SK-N-SH (cell line): ENCODE results near the gene USP15. TPM values are rescaled to one million over a fixed set of nuclear protein-coding genes. Genes with fewer than 3 reads are reported as not detected.

Experiments
- CTCF ChIA-PET: fragments of 300-600, 350-600 bp; formaldehyde crosslinking; extraction: SDS; loops from one replicate; lab custom pipeline; 2021; lab: Yijun Ruan, JAX
- POLR2A ChIA-PET: fragments of 350-600 bp; sonication (Branson Sonifier 250); formaldehyde crosslinking; extraction: SDS; loops from one replicate; lab custom pipeline; 2020; ENCODE audit warnings: antibody characterized with exemption, inconsistent platforms; lab: Yijun Ruan, JAX
- DNase-seq: peaks from one replicate; pipeline ENCODE4 v3.0.0; 2012
- H2AFZ ChIP-seq: fragments of 200-600 bp; sonication (generic); 2 replicates; pipeline ENCODE4 v1.8.1; 2016; ENCODE audit warnings: antibody characterized with exemption, mild to moderate bottlenecking, low read depth
- H3F3A ChIP-seq: fragments of 200-600 bp; sonication (generic); replicated peaks from 2 replicates; pipeline ENCODE3; 2016; ENCODE audit warnings: antibody characterized with exemption, mild to moderate bottlenecking; ENCODE audit not compliant: insufficient read depth
- H3K27ac ChIP-seq, 2 experiments: fragments of 200-500 bp in 1 of 2; fragments of 200-600 bp in 1 of 2; sonication (Bioruptor generic) in 1 of 2; sonication (generic), shearing (Covaris generic) in 1 of 2; 2 replicates each; pipeline versions ENCODE4 v1.5.1 to v1.6.1; 2014 to 2016; ENCODE audit warnings: low read depth in 2 of 2, inconsistent platforms in 1 of 2, low read length in 1 of 2, mild to moderate bottlenecking in 1 of 2, mixed read lengths in 1 of 2
- H3K27me3 ChIP-seq: fragments of 200-600 bp; sonication (generic), shearing (Covaris generic); 2 replicates; pipeline ENCODE4 v1.6.1; 2016; ENCODE audit warnings: mixed run types; ENCODE audit not compliant: insufficient read depth
- H3K36me3 ChIP-seq, 2 experiments: fragments of 200-500 bp in 1 of 2; fragments of 200-600 bp in 1 of 2; sonication (Bioruptor generic) in 1 of 2; sonication (generic) in 1 of 2; replicated peaks in 1 of 2; 2 replicates each; pipeline versions ENCODE3 to v1.5.1; 2014 to 2016; ENCODE audit warnings: low read length in 1 of 2, mild to moderate bottlenecking in 1 of 2; ENCODE audit not compliant: insufficient read depth in 2 of 2, control insufficient read depth in 1 of 2
- H3K4me1 ChIP-seq, 2 experiments: fragments of 200-500 bp in 1 of 2; fragments of 200-600 bp in 1 of 2; sonication (Bioruptor generic) in 1 of 2; sonication (generic), shearing (Covaris generic) in 1 of 2; 2 replicates each; pipeline versions ENCODE4 v1.5.1 to v1.6.1; 2014 to 2016; ENCODE audit warnings: low read depth in 1 of 2, low read length in 1 of 2, mixed run types in 1 of 2; ENCODE audit not compliant: insufficient read depth in 2 of 2, control insufficient read depth in 1 of 2
- H3K4me2 ChIP-seq: fragments of 200-600 bp; sonication (generic), shearing (Covaris generic); 2 replicates; pipeline ENCODE4 v1.6.1; 2017; ENCODE audit warnings: mixed run types
- H3K4me3 ChIP-seq, 2 experiments: fragments of 200-500 bp in 1 of 2; fragments of 200-600 bp in 1 of 2; sonication (Bioruptor generic) in 1 of 2; sonication (generic), shearing (Covaris generic) in 1 of 2; 2 replicates each; pipeline versions ENCODE4 v1.5.1 to v1.8.1; 2014 to 2016; ENCODE audit warnings: low read depth in 2 of 2, inconsistent platforms in 1 of 2, low read length in 1 of 2, mild to moderate bottlenecking in 1 of 2, mixed read lengths in 1 of 2, moderate library complexity in 1 of 2
- H3K79me2 ChIP-seq: fragments of 200-600 bp; sonication (generic); 2 replicates; pipeline ENCODE4 v1.8.1; 2017; ENCODE audit warnings: mild to moderate bottlenecking; ENCODE audit not compliant: insufficient read depth
- H3K9ac ChIP-seq: fragments of 200-600 bp; sonication (generic); 2 replicates; pipeline ENCODE4 v1.6.1; 2017; ENCODE audit warnings: mixed run types
- H3K9me2 ChIP-seq: fragments of 200-600 bp; sonication (generic); 2 replicates; pipeline ENCODE4 v1.6.1; 2017; ENCODE audit warnings: mixed run types
- H3K9me3 ChIP-seq: fragments of 200-600 bp; sonication (generic); 2 replicates; pipeline ENCODE4 v1.6.1; 2017; ENCODE audit warnings: mixed run types, mild to moderate bottlenecking, moderate library complexity
- H4K20me1 ChIP-seq: fragments of 200-600 bp; sonication (generic); 2 replicates; pipeline ENCODE4 v1.6.1; 2017; ENCODE audit warnings: mild to moderate bottlenecking, mixed run types; ENCODE audit not compliant: insufficient read depth
- CHD2 ChIP-seq: fragments of 150-350 bp; IDR thresholded peaks from 2 replicates; pipeline ENCODE4 v1.6.1; 2018; ENCODE audit warnings: low read length; ENCODE audit not compliant: partially characterized antibody
- ELF1 ChIP-seq: IDR thresholded peaks from 2 replicates; pipeline ENCODE4 v1.4.0; 2012
- EP300 ChIP-seq, 2 experiments: IDR thresholded peaks; 2 replicates each; pipeline versions ENCODE4 v1.4.0 to v1.6.1; 2012; ENCODE audit warnings: borderline replicate concordance in 1 of 2, low read depth in 1 of 2, low read length in 1 of 2
- FOSL2 ChIP-seq: IDR thresholded peaks from 2 replicates; pipeline ENCODE4 v1.4.0; 2012; ENCODE audit warnings: low read depth, mild to moderate bottlenecking, moderate library complexity, borderline replicate concordance
- FOXJ3 ChIP-seq: sonication (generic); formaldehyde crosslinking; IDR thresholded peaks from 2 replicates; pipeline ENCODE4 v1.5.1; 2020; ENCODE audit warnings: mild to moderate bottlenecking, missing genetic modification reagents
- FOXM1 ChIP-seq: IDR thresholded peaks from 2 replicates; pipeline ENCODE4 v1.4.0; 2012; ENCODE audit warnings: low read depth, mild to moderate bottlenecking
- GABPA ChIP-seq: IDR thresholded peaks from 2 replicates; pipeline ENCODE4 v1.4.0; 2012; ENCODE audit warnings: low read depth, mild to moderate bottlenecking
- GATA2 ChIP-seq: sonication (generic); formaldehyde crosslinking; IDR thresholded peaks from 2 replicates; pipeline ENCODE4 v1.5.0; 2020; ENCODE audit warnings: mild to moderate bottlenecking, missing genetic modification reagents
- MEF2A ChIP-seq: IDR thresholded peaks from 2 replicates; pipeline ENCODE4 v1.4.0; 2012; ENCODE audit warnings: low read depth, borderline replicate concordance
- MXI1 ChIP-seq: IDR thresholded peaks from 2 replicates; pipeline ENCODE4 v1.6.1; 2012; ENCODE audit warnings: mild to moderate bottlenecking, low read depth, low read length, improper control_type of control experiment
- PBX3 ChIP-seq: IDR thresholded peaks from 2 replicates; pipeline ENCODE4; 2012
- POLR2AphosphoS5 ChIP-seq: IDR thresholded peaks from 2 replicates; pipeline ENCODE4 v1.6.1; 2012; ENCODE audit warnings: low read depth, low read length
- RCOR1 ChIP-seq: fragments of 150-350 bp; IDR thresholded peaks from 2 replicates; pipeline ENCODE4 v1.6.1; 2017; ENCODE audit warnings: antibody characterized with exemption, low read length
- RFX5 ChIP-seq: IDR thresholded peaks from 2 replicates; pipeline ENCODE4 v1.6.1; 2012; ENCODE audit warnings: mild to moderate bottlenecking, improper control_type of control experiment, low read length
- RXRA ChIP-seq: IDR thresholded peaks from 2 replicates; pipeline ENCODE4 v1.4.0; 2012; ENCODE audit warnings: low read depth, mild to moderate bottlenecking, borderline replicate concordance
- SIN3A ChIP-seq: IDR thresholded peaks from 2 replicates; pipeline ENCODE4 v1.6.1; 2012; ENCODE audit warnings: low read depth, mild to moderate bottlenecking, low read length, moderate library complexity, borderline replicate concordance
- TCF12 ChIP-seq: IDR thresholded peaks from 2 replicates; pipeline ENCODE4 v1.4.0; 2012
- USF2 ChIP-seq: fragments of 150-350 bp; IDR thresholded peaks from 2 replicates; pipeline ENCODE4 v1.6.1; 2017; ENCODE audit warnings: antibody characterized with exemption, low read length, low read depth, borderline replicate concordance
- YY1 ChIP-seq: IDR thresholded peaks from 2 replicates; pipeline ENCODE4 v1.4.0; 2012; ENCODE audit warnings: low read depth, mild to moderate bottlenecking
- WGBS: methylation state at CpG from one replicate; pipeline ENCODE4 v1.1.6; 2017; ENCODE audit warnings: low lambda C conversion rate; 5-methylcytosine and 5-hydroxymethylcytosine counted together
- polyA plus RNA-seq, 3 experiments: library from polyadenylated mRNA; depleted of rRNA; stranded (reverse); fragments of >200 nt; gene quantifications; 2 replicates each; pipeline ENCODE4 v1.2.3, GENCODE V29; 2012
- TF ChIP-seq, protein P1 (sequence below): IDR thresholded peaks from 2 replicates; pipeline ENCODE4 v1.4.0; 2012; ENCODE audit warnings: low read depth
- TF ChIP-seq, protein P2 (sequence below): IDR thresholded peaks from 2 replicates; pipeline ENCODE4 v1.6.1; 2012; ENCODE audit warnings: mild to moderate bottlenecking, low read depth, low read length, moderate library complexity
- TF ChIP-seq, protein P3 (sequence below): fragments of 200-600 bp; sonication (generic); IDR thresholded peaks from 2 replicates; pipeline ENCODE4 v1.6.1; 2017; ENCODE audit warnings: antibody characterized with exemption, mild to moderate bottlenecking, moderate library complexity

USP15 gene
- polyA plus RNA-seq, 1 of the 3 experiments (the other 2 are of a cell fraction), result 13.2 TPM

DNA sequence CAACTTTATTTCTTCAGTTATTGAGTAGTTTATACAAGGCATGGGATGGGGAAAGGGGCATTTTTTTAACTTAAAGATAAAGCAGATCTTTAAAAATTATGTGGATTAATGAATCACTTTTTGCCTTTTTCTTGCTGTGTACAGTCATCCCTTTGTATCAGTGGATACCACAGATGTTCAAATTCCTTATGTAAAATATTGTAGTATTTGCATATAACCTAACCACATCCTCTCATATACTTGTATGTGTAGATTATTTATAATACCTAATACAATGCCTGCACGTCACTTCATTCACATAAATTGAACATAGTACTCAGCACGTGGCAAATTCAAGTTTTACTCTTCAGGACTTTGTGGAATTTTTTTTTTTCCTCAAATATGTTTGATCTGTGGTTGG, 139.9 kb downstream of the USP15 start:
- no peaks in the 10 kb centered on the region for H3K27me3 ChIP-seq
- H3F3A ChIP-seq, result peaks cover 3% of the 10 kb centered on the region
- ChIA-PET CTCF (no interaction called here), POLR2A (no interaction called here)
- WGBS, result 90% methylated on average over 2 of the region's 2 CpGs
- H3K4me1 ChIP-seq, result no peaks in the 10 kb centered on the region; a peak in 1 of 4 replicates
- H3K4me3 ChIP-seq, result no peak overlapping the region
- no peaks in the 10 kb centered on the region for H3K79me2 ChIP-seq
- H3K27ac ChIP-seq, result no peak overlapping the region
- no peaks in the 10 kb centered on the region for H3K9me3 ChIP-seq
- H4K20me1 ChIP-seq, result no peaks in the 10 kb centered on the region
- H3K36me3 ChIP-seq, result peaks cover 56 to 67% of the 10 kb centered on the region in 2 experiments
- H2AFZ ChIP-seq, result no peak overlapping the region
- H3K4me2 ChIP-seq, result no peak overlapping the region
- H3K9me2 ChIP-seq, result no peaks in the 10 kb centered on the region
- no peak overlapping the region for H3K9ac ChIP-seq
- TF ChIP-seq RCOR1 (no peak), RXRA (no peak), CHD2 (no peak), SIN3A (no peak), MXI1 (no peak), USF2 (no peak), EP300 (IDR thresholded peaks at IDR 0.05; ENCODE audit: borderline replicate concordance in 1 of 2, low read depth in 1 of 2, low read length in 1 of 2) (no peak)
- no peak for DNase-seq

DNA sequence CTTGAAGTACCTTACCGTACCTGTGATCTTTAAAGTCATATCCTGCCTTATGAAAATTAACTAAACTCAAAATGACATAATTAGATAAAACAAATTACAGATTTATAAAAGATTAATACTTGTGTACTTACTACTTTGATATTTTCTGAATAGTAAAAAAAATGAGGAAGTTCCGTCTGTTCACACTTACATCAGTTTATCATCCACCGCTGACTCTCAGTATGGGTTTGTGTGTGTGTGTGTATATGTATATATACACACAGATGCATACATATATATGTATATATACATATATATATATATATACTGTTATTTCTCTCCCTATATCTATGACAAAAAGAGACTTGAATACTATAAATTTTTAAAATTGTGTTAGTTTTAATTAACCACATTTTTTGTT, 141.4 kb downstream of the USP15 start:
- CTCF ChIA-PET, result no interaction called here
- Histone ChIP-seq H2AFZ (no peak overlapping the region), H3K79me2 (no peaks in the 10 kb centered on the region), H3K9ac (no peak overlapping the region), H3K4me1 (no peaks in the 10 kb centered on the region; a peak in 1 of 4 replicates), H3K27ac (no peak overlapping the region), H3K4me3 (no peak overlapping the region), H3K4me2 (no peak overlapping the region), H3K9me3 (no peaks in the 10 kb centered on the region), H3F3A (peaks cover 3% of the 10 kb centered on the region), H3K27me3 (no peaks in the 10 kb centered on the region), H3K36me3 (peaks cover 53 to 57% of the 10 kb centered on the region in 2 experiments), H3K9me2 (no peaks in the 10 kb centered on the region), H4K20me1 (no peaks in the 10 kb centered on the region)
- POLR2A ChIA-PET, result no interaction called here
- 92% methylated on average over 3 of the region's 3 CpGs for WGBS
- no peak for DNase-seq
- TF ChIP-seq TCF12 (no peak), ELF1 (no peak), FOSL2 (no peak), RXRA (no peak), YY1 (no peak), MEF2A (no peak), FOXM1 (no peak), SIN3A (no peak), PBX3 (no peak), RFX5 (no peak), POLR2AphosphoS5 (no peak), GATA2 (CRISPR knock-in tag) (no peak), FOXJ3 (CRISPR knock-in tag) (no peak), EP300 (IDR thresholded peaks at IDR 0.05; ENCODE audit: borderline replicate concordance in 1 of 2, low read depth in 1 of 2, low read length in 1 of 2) (no peak), GABPA (no peak)
- TF ChIP-seq, protein P1, sequence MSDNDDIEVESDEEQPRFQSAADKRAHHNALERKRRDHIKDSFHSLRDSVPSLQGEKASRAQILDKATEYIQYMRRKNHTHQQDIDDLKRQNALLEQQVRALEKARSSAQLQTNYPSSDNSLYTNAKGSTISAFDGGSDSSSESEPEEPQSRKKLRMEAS, result no peak
- TF ChIP-seq, protein P2, sequence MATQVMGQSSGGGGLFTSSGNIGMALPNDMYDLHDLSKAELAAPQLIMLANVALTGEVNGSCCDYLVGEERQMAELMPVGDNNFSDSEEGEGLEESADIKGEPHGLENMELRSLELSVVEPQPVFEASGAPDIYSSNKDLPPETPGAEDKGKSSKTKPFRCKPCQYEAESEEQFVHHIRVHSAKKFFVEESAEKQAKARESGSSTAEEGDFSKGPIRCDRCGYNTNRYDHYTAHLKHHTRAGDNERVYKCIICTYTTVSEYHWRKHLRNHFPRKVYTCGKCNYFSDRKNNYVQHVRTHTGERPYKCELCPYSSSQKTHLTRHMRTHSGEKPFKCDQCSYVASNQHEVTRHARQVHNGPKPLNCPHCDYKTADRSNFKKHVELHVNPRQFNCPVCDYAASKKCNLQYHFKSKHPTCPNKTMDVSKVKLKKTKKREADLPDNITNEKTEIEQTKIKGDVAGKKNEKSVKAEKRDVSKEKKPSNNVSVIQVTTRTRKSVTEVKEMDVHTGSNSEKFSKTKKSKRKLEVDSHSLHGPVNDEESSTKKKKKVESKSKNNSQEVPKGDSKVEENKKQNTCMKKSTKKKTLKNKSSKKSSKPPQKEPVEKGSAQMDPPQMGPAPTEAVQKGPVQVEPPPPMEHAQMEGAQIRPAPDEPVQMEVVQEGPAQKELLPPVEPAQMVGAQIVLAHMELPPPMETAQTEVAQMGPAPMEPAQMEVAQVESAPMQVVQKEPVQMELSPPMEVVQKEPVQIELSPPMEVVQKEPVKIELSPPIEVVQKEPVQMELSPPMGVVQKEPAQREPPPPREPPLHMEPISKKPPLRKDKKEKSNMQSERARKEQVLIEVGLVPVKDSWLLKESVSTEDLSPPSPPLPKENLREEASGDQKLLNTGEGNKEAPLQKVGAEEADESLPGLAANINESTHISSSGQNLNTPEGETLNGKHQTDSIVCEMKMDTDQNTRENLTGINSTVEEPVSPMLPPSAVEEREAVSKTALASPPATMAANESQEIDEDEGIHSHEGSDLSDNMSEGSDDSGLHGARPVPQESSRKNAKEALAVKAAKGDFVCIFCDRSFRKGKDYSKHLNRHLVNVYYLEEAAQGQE, result no peak
- TF ChIP-seq, protein P3, sequence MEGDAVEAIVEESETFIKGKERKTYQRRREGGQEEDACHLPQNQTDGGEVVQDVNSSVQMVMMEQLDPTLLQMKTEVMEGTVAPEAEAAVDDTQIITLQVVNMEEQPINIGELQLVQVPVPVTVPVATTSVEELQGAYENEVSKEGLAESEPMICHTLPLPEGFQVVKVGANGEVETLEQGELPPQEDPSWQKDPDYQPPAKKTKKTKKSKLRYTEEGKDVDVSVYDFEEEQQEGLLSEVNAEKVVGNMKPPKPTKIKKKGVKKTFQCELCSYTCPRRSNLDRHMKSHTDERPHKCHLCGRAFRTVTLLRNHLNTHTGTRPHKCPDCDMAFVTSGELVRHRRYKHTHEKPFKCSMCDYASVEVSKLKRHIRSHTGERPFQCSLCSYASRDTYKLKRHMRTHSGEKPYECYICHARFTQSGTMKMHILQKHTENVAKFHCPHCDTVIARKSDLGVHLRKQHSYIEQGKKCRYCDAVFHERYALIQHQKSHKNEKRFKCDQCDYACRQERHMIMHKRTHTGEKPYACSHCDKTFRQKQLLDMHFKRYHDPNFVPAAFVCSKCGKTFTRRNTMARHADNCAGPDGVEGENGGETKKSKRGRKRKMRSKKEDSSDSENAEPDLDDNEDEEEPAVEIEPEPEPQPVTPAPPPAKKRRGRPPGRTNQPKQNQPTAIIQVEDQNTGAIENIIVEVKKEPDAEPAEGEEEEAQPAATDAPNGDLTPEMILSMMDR, result no peak
- TF ChIP-seq, all 33 proteins: peak for 0
